ENCODE measurements around the gene ATRIP.

ATRIP gene

DNA sequence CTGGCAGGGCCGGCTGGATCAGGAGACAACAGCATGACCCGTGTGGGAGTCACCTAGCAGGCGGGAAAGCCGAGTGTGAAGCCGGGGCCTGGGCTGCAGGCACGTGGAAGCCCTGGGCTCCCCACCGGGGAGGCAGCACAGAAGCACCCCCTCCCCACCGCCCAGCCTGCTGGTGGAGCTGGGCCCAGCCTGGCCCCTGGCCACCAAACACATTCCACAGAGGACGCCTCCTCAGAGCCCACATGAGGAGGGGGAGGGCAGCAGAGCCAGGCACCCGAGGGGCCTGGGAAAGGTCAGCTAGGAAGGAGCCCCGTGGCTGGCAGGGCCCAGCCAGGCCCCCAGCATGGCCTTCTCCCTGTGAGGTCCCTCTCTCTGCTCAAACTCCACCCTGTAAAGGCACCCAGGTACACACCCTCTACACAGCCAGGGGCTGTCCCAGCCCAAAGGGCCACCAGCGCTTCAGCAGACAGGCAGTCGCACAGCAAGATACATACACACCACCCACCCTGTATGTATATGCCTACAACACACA lies 21.2 kb upstream of the ATRIP start:
- DNase-seq = peak; percentile 9

- DNase-seq = no peak
Observed at GRCh38 chr3:48426401-48426909, 20.1 kb upstream of the ATRIP start.

- no peak for DNase-seq
Observed at GRCh38 chr3:48426944-48427629, 19.4 kb upstream of the ATRIP start.

GRCh38 chr3:48427630-48427962 lies 18.9 kb upstream of the ATRIP start:
- DNase-seq = no peak

GRCh38 chr3:48428088-48428571 lies 18.4 kb upstream of the ATRIP start:
- DNase-seq = no peak

- DNase-seq = no peak
Observed at GRCh38 chr3:48428572-48429316, 17.8 kb upstream of the ATRIP start.

DNA sequence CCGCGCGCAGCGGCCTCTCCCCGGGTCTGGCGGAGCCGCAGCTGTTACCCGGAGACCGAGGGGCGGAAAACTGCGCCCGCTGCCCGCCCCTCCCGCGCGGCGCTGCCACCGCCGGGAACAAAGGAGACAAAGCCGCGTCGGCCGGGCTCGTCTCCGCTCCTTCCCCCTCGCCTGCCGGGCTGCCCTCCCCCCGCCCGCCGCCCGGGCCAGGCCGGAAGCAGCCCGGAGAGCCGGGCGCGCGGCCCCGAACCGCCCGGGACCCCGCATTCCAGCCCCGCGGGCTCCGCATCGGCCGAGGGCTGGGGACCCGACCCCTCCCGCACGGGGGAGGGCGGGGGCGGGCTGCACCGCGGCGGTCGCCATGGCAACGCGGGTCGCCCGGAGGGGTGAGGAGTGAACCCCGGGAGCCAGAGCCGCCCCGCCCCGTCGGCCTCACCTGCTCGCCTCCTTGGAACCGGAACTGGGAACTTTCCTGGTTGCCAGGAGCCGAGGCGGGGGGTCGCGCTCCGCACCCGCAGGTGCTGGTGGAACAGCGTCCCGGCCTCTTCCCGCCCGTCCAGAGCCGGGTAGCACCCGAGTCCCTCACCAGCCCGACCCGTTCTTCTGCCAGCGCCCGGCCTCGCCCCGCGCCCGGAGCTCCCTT lies 17.1 kb upstream of the ATRIP start:
- peak; percentile 37 for DNase-seq

- peak; percentile 64 for DNase-seq
Observed at GRCh38 chr3:48429960-48430707, 16.4 kb upstream of the ATRIP start, which contains the start of gene PLXNB1. PLXNB1 (minus strand) TSS chr3:48430086; CDS start chr3:48424611, 5,475 bp downstream.

DNA sequence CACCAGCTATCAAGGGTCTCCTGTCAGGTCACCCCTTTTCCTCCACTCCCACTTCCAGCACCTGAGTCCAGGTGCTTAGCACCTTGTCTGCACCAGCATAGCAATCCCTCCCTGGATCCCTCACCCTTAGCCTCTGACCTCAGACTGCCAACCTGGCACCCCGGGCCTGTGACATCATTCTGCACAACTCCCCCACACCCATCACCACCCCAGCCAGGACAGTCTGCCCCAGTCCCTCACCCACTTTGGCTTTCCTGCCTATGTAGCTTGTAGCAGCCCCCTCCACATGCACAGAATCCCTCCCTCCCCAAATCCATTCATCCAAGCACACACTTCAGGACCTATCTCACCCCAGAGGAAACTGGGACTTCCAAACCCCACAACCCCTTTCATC lies 15.8 kb upstream of the ATRIP start:
- DNase-seq = no peak

DNA sequence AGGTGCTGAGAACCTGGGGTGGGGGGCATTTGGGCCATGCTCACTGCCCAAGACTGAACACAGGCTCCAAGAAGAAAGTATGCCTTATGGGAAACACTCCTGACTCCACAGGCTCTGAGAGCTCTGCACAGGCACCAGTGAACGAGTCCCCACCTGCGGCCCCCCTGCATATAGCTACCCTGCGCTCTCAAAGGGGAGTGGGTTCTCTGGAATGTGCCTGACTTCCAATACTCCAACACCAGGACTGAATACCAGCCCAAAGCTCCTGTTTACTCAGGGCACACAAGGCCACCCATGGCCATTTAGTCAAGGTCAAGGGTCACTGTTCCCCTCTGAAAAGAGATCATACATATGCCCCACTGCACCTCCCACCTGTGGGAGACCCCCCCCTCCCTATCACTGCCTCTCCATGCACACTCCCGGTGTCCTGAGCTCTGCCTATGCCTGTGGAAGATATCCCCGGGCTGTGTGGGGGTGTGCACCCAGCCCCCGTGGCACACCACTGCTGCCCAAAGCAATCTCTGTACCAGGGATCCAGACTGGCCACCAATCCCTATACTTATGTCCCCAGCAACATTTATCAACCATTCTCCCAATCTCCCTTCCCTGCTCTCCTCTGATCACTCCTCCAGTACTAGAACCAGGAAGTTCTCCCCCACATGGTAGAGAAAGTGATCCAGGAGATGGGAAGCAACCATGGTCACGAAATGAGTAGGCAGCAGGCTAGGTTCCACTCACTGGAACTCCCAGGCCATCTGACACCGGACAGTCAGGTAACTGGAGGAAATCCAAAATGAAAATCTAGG lies 15.1 kb upstream of the ATRIP start:
- no peak for DNase-seq

- no peak for DNase-seq
Observed at GRCh38 chr3:48432411-48433371, 13.8 kb upstream of the ATRIP start.

- no peak for DNase-seq
Observed at GRCh38 chr3:48433472-48434118, 12.9 kb upstream of the ATRIP start.

DNA sequence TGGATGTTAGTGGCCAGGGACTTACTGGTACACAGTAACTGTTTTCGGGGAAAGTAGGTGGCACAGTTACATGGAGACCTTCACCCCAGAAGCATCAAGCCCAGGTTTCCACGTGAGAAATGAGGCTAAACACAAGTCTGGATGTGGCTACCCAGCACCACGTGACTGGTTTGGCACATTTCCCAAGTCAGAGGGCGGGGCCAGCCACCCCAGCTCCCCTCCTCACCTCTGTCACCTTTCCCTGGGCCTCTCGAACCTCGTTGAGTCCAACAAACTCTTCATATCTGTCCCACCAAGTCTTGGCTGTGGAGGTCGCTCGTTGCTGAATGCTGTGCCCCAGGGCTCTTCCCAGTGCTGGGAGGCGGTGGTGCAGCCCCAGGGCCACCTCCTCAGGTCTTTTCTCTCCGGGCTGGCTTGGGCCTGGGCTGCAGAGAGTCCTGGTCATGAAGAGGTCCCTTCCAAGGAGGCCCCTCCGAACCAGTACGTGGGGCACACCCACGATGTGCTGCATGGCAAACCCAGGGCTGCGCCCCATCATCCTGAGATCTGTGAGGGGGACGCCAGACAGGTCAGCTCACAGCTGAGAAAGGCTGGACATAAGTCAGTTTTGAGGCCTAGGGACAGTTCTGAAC lies 11.8 kb upstream of the ATRIP start:
- DNase-seq = no peak

- no peak for DNase-seq
Observed at GRCh38 chr3:48435223-48435595, 11.3 kb upstream of the ATRIP start.

GRCh38 chr3:48435774-48436476 lies 10.6 kb upstream of the ATRIP start:
- peak; percentile 74 for DNase-seq

DNA sequence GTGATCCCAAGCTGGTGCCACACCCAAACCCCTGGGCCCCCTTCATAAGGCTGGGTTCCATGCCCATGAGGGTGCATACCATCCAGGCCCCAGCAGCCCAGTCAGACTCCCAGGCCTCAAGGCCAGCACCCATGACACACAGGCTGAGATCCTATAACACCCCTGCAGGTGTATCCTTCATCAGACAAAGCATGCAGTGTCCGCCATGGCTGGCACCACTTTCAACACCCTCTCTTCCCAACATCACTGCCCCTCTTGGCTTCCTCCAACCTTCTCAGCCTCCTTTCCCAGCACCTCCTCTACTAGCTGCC lies 10.1 kb upstream of the ATRIP start:
- no peak for DNase-seq

DNA sequence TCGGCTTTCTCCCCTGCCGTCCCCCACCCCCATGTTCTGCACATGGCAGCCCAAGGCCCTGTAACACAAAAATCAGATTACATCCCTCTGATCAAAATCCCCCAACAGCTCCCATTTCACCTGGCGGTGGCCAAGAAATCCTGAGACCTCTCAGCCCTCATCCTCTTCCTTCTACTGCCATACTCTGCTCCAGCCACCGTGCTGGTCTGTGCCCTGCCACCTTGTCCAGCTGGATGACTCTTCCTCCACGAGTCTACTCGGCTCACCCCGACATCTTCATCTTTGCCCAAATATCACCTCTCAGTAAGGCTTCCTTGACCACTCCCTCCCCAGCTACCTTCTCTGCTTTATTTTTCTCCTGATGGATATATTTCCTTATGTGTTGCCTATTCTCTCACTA lies 9.7 kb upstream of the ATRIP start:
- DNase-seq = no peak

DNA sequence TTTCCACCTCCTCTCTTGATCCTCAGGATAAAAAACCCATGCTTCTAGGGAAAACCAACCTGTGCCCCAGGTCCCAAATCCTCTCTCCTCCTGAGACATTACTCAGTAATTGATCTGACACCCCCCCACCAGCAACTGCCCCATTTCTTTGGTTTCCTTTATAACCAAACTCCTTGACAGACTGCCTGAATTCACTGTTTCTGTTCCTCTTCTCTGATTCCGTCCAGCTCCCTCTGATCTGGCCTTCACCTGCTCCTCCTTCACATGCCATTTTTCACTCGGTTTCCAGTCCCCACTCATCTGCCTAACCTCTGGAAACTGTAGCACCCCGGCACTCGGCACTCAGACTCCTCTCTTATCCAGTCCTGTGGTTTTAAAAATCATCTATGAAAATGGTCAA lies 8.7 kb upstream of the ATRIP start:
- no peak for DNase-seq
